Astrocyte of the spinal cord (primary cell): Measurements from ENCODE around the gene TRIM24.

Experiments used
- DNase-seq: peaks from one replicate; pipeline ENCODE4 v3.0.0; 2011; ENCODE audit warnings: low read depth, low spot score
- H3K4me3 ChIP-seq: 2 replicates; pipeline ENCODE4 v1.5.1; 2011; ENCODE audit warnings: low read depth, mild to moderate bottlenecking, low read length, moderate library complexity
- CTCF ChIP-seq: IDR thresholded peaks from 2 replicates; pipeline ENCODE4 v1.5.1; 2012; ENCODE audit warnings: low read depth, mild to moderate bottlenecking, low read length, inconsistent platforms
- in situ Hi-C: cut with HindIII; loops from 2 replicates; pipeline ENCODE4 v1.10.0; 2017; ENCODE audit warnings: low sequenced_read_pairs

TRIM24 gene

GRCh38 chr7:138538518-138538917 is 78.5 kb downstream of the TRIM24 start:
- peak; percentile 1 for DNase-seq
- TF ChIP-seq CTCF: no peak
- in situ Hi-C loops: no loop called here
- H3K4me3 ChIP-seq: no peak overlapping the region

- TF ChIP-seq CTCF: no peak
- H3K4me3 ChIP-seq: no peak overlapping the region
- DNase-seq: no peak
- in situ Hi-C loops: no loop called here
Measured at GRCh38 chr7:138538997-138539644, 79.1 kb downstream of the TRIM24 start.

- DNase-seq: no peak
- no peak overlapping the region for H3K4me3 ChIP-seq
- in situ Hi-C loops: no loop called here
- no peak for TF ChIP-seq CTCF
Measured at GRCh38 chr7:138542183-138542582, 82.1 kb downstream of the TRIM24 start.

GRCh38 chr7:138543739-138544138 is 83.7 kb downstream of the TRIM24 start:
- H3K4me3 ChIP-seq: no peak overlapping the region
- no peak for DNase-seq
- TF ChIP-seq CTCF: no peak
- in situ Hi-C loops: no loop called here

- in situ Hi-C loops: no loop called here
- no peak for TF ChIP-seq CTCF
- no peak overlapping the region for H3K4me3 ChIP-seq
- no peak for DNase-seq
Measured at GRCh38 chr7:138545123-138545522, 85.1 kb downstream of the TRIM24 start.

GRCh38 chr7:138546064-138546619 is 86.1 kb downstream of the TRIM24 start:
- no peak for DNase-seq
- no peak for TF ChIP-seq CTCF
- no peak overlapping the region for H3K4me3 ChIP-seq
- in situ Hi-C loops: no loop called here
